Suprapubic skin (tissue), 4 donors: ENCODE measurements around the gene PIERCE2. TPM values are rescaled to one million over a fixed set of nuclear protein-coding genes. Genes with fewer than 3 reads are reported as not detected.
"Not testable (repeated sequence)": the region's sequence is repeated elsewhere in the genome, so short reads cannot be mapped to it uniquely, and the experiment has no call there.

ENCODE experiments used
- DNase-seq, 2 donors: peaks; one replicate each; pipeline ENCODE4 v3.0.0-alpha.2; 2019; ENCODE audit warnings: low spot score in 2 of 2
- H3K27ac ChIP-seq: fragments of 200-600 bp; sonication (generic); one replicate; pipeline ENCODE4 v1.5.1; 2019
- H3K27me3 ChIP-seq: fragments of 200-600 bp; sonication (generic); one replicate; pipeline ENCODE4 v1.5.1; 2019
- H3K36me3 ChIP-seq: fragments of 200-600 bp; sonication (generic); one replicate; pipeline ENCODE4 v1.5.1; 2019
- H3K4me1 ChIP-seq: fragments of 200-600 bp; sonication (generic); one replicate; pipeline ENCODE4 v1.5.1; 2019
- H3K4me3 ChIP-seq: fragments of 200-600 bp; sonication (generic); one replicate; pipeline ENCODE4 v1.5.1; 2019; ENCODE audit warnings: mild to moderate bottlenecking
- H3K9me3 ChIP-seq: fragments of 200-600 bp; sonication (generic); one replicate; pipeline ENCODE4 v1.5.1; 2019
- EP300 ChIP-seq: sonication (generic); formaldehyde crosslinking; IDR thresholded peaks from one replicate; pipeline ENCODE4 v1.6.1; 2017; ENCODE audit warnings: antibody characterized with exemption
- POLR2A ChIP-seq, 2 donors: fragments of 450-650 bp; IDR thresholded peaks; one replicate each; pipeline ENCODE4 v1.6.1; 2017; ENCODE audit warnings: antibody characterized with exemption in 2 of 2, mild to moderate bottlenecking in 2 of 2, moderate library complexity in 2 of 2
- POLR2AphosphoS5 ChIP-seq, 3 donors: sonication (generic); formaldehyde crosslinking; IDR thresholded peaks; one replicate each; pipeline ENCODE4 v1.6.1; 2017; ENCODE audit warnings: antibody characterized with exemption in 3 of 3
- WGBS: methylation state at CpG from one replicate; pipeline ENCODE4 v1.1.5; 2018; 5-methylcytosine and 5-hydroxymethylcytosine counted together
- total RNA-seq, 4 donors: library from RNA; depleted of rRNA; stranded (reverse); fragments of >200 nt; gene quantifications; one replicate each; pipeline ENCODE4 v1.1.0, GENCODE V29; 2016
- TF ChIP-seq, protein P1 (sequence below), 2 donors: fragments of 200-600 bp in 1 of 2; fragments of 450-650 bp in 1 of 2; sonication (generic) in 1 of 2; IDR thresholded peaks; one replicate each; pipeline ENCODE4 v1.5.1; 2016 to 2019; ENCODE audit warnings: antibody characterized with exemption in 2 of 2, mild to moderate bottlenecking in 1 of 2, moderate library complexity in 1 of 2

PIERCE2 gene
- total RNA-seq, 4 donors from 2014 or later = 1.5 to 3.6 (median 2.6) TPM; not detected in 1

DNA sequence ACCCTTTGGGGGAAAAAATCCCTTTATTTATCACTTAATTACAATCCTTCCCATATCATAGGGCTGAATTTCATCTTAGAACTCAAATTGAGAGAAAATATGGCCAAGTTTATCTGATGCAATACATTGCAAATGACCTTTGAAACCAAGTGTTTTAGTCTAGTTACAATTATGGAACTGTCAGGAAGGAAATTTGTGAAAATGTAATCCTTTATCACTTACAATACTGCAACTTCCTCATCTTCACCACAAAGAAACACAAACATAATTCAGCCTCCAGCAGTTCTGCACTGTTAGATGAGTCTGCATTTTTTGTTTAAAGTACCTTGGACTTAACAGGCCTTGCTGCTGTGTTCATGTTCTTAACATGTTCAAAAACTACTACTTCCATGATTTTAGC, 4.8 kb upstream of the PIERCE2 start:
- no peak for DNase-seq
- Histone ChIP-seq H3K27me3 (no peaks in the 10 kb centered on the region), H3K4me1 (peaks cover 36% of the 10 kb centered on the region), H3K36me3 (no peaks in the 10 kb centered on the region), H3K27ac (no peak overlapping the region), H3K4me3 (no peak overlapping the region), H3K9me3 (no peaks in the 10 kb centered on the region)
- TF ChIP-seq POLR2AphosphoS5 (IDR thresholded peaks at IDR 0.05) (no peak), EP300 (no peak), POLR2A (IDR thresholded peaks at IDR 0.05) (no peak)
- TF ChIP-seq, protein P1, sequence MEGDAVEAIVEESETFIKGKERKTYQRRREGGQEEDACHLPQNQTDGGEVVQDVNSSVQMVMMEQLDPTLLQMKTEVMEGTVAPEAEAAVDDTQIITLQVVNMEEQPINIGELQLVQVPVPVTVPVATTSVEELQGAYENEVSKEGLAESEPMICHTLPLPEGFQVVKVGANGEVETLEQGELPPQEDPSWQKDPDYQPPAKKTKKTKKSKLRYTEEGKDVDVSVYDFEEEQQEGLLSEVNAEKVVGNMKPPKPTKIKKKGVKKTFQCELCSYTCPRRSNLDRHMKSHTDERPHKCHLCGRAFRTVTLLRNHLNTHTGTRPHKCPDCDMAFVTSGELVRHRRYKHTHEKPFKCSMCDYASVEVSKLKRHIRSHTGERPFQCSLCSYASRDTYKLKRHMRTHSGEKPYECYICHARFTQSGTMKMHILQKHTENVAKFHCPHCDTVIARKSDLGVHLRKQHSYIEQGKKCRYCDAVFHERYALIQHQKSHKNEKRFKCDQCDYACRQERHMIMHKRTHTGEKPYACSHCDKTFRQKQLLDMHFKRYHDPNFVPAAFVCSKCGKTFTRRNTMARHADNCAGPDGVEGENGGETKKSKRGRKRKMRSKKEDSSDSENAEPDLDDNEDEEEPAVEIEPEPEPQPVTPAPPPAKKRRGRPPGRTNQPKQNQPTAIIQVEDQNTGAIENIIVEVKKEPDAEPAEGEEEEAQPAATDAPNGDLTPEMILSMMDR (IDR thresholded peaks at IDR 0.05) = no peak

DNA sequence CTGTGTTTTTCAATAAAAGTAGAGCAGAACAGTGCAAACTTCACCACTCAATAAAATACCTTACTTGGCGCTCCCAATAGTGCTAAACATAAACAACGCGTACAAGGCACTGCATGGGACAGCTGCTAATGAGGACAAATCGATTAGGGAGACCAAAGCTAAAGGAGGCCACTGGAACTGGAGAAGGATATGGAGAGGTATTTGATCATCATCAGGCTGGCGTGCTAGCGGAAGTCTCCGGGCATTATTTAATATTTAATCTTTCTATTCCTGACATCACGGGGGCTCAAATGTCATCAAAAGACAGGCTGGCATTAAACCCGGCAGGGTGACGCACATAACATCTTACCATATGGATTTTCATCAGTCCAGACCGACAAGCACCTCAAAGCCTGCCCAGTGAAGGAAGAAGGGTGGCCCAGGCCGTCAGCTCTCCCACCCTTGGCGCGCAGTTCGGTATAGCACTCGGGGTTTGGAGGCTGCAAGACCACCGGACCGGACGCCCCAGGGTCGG, 740 bp upstream of the PIERCE2 start:
- no peaks in the 10 kb centered on the region for H3K9me3 ChIP-seq
- H3K27me3 ChIP-seq = no peaks in the 10 kb centered on the region
- peak overlapping the region; percentile 87 for H3K27ac ChIP-seq
- no peak for DNase-seq
- 2% methylated on average over 15 of the region's 20 CpGs for WGBS
- H3K36me3 ChIP-seq = no peaks in the 10 kb centered on the region
- TF ChIP-seq POLR2A (IDR thresholded peaks at IDR 0.05) = no peak
- TF ChIP-seq EP300 = no peak
- TF ChIP-seq POLR2AphosphoS5 (IDR thresholded peaks at IDR 0.05) = no peak
- TF ChIP-seq, protein P1 (IDR thresholded peaks at IDR 0.05) = no peak
- peaks cover 44% of the 10 kb centered on the region for H3K4me1 ChIP-seq
- H3K4me3 ChIP-seq = peak overlapping the region; percentile 86

DNA sequence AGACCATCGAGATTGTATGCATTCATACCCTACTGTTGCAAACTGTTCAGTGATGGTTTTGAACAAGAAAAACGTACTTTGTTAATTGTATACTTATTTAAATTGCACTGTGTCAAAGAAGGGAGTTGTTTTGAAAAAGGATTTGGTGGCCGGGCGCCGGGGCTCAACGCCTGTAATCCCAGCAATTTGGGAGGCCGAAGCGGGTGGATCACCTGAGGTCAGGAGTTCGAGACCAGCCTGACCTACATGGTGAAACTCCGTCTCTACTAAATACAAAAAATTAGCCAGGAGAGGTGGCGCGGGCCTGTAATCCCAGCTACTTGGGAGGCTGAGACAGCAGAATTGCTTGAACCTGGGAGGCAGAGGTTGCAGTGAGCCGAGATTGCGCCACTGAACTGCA, 681 bp downstream of the PIERCE2 start:
- not testable (repeated sequence) for H3K36me3 ChIP-seq, H3K27me3 ChIP-seq, H3K9me3 ChIP-seq, DNase-seq
- peaks cover 34% of the 10 kb centered on the region for H3K4me1 ChIP-seq
- peak overlapping the region; percentile 86 for H3K4me3 ChIP-seq
- 67% methylated on average over 14 of the region's 14 CpGs for WGBS
- peak overlapping the region; percentile 47 for H3K27ac ChIP-seq

DNA sequence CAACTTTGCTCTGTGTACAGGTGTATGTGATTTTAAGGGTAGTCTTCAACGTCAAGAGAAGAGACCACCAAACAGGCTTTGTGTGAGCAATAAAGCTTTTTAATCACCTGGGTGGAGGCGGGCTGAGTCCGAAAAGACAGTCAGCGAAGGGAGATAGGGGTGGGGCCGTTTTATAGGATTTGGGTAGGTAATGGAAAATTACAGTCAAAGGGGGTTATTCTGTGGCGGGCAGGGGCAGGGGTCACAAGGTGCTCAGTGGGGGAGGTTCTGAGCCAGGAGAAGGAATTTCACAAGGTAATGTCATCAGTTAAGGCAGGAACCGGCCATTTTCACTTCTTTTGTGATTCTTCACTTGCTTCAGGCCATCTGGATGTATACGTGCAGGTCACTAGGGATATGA, 9.4 kb downstream of the PIERCE2 start:
- WGBS = 78% methylated on average over 8 of the region's 8 CpGs
- H3K4me1 ChIP-seq, H3K27me3 ChIP-seq, DNase-seq, H3K4me3 ChIP-seq, H3K27ac ChIP-seq, H3K9me3 ChIP-seq, H3K36me3 ChIP-seq: not testable (repeated sequence)

DNA sequence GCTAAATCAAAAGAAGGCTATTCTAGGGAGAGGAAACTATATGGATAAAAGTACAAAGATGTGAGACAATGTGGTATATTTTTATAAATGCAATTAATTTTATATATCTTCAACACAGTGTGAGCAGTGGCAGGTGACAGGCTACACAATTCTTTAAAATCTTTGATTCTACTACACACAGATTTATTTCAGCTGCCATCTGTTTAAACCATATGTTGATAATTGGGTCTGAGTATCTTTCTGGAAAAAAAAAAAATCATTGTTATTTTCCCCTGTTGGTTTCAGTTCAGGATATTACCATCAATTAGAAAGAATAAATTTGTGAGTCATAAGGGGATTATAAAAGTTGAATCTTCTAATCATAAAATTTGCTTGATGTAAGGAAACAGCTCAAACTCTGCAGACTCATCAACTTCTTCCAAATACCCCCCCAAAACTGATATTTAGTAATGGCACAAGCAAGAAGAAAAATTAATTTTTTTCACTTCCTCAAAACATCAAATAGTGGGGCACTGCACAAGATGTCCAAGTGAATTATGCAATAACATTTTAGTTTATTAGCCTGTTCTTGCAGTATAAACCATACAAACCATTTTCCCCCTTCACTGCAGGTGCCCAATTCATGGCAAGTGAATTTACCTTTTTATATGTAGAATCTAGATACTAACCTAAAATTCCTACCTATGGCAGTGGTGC, 12.0 kb downstream of the PIERCE2 start:
- Histone ChIP-seq H3K27ac (no peak overlapping the region), H3K9me3 (no peaks in the 10 kb centered on the region), H3K36me3 (no peaks in the 10 kb centered on the region), H3K4me1 (no peaks in the 10 kb centered on the region), H3K4me3 (no peak overlapping the region), H3K27me3 (no peaks in the 10 kb centered on the region)
- no peak for DNase-seq
- TF ChIP-seq, protein P1 (IDR thresholded peaks at IDR 0.05) = no peak
- TF ChIP-seq POLR2AphosphoS5 (IDR thresholded peaks at IDR 0.05) (no peak), EP300 (no peak), POLR2A (IDR thresholded peaks at IDR 0.05) (no peak)

DNA sequence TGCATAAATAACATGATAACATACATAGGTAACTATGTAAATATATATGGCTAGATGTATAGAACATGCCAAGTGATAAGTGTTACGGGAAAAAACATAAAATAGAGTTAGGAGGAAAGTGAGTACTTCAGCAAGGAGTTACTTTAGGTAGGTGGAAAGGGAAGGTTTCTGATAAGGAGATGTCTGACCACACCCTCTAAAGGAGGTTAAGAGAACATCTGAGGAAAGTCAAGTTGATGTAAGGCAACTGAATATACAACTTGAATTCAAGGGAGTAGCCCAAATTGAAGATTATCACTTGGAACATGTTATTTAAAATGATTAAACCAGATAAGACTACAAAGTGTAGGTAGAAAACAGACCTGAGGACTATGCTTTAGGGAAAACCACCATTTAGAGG, 13.8 kb downstream of the PIERCE2 start:
- WGBS = 0% methylated on average over 1 of the region's 1 CpG
- Histone ChIP-seq H3K27me3 (no peaks in the 10 kb centered on the region), H3K4me1 (no peaks in the 10 kb centered on the region), H3K36me3 (no peaks in the 10 kb centered on the region), H3K9me3 (no peaks in the 10 kb centered on the region), H3K27ac (no peak overlapping the region), H3K4me3 (no peak overlapping the region)
- DNase-seq = no peak
- TF ChIP-seq EP300 (no peak), POLR2A (IDR thresholded peaks at IDR 0.05) (no peak), POLR2AphosphoS5 (IDR thresholded peaks at IDR 0.05) (no peak)
- TF ChIP-seq, protein P1 (IDR thresholded peaks at IDR 0.05) = no peak
